Esophagus muscularis mucosa (tissue), 4 donors: ENCODE measurements around the gene PAX5.

Experiments used
- EP300 ChIP-seq: sonication (generic); formaldehyde crosslinking; IDR thresholded peaks from one replicate; pipeline ENCODE4 v1.6.1; 2017; ENCODE audit warnings: antibody characterized with exemption
- POLR2A ChIP-seq: fragments of 450-650 bp; IDR thresholded peaks from one replicate; pipeline ENCODE4 v1.6.1; 2017; ENCODE audit warnings: antibody characterized with exemption, moderate library complexity, mild to moderate bottlenecking, low read depth
- POLR2AphosphoS5 ChIP-seq, 2 donors: sonication (generic); formaldehyde crosslinking; IDR thresholded peaks; one replicate each; pipeline ENCODE4 v1.6.1; 2017; ENCODE audit warnings: antibody characterized with exemption in 2 of 2
- TF ChIP-seq, protein P1 (sequence below), 3 experiments: fragments of 200-600 bp in 2 of 3; fragments of 450-650 bp in 1 of 3; sonication (generic) in 2 of 3; IDR thresholded peaks; one replicate each; pipeline ENCODE4 v1.5.1; 2017 to 2019; ENCODE audit warnings: antibody characterized with exemption in 3 of 3, mild to moderate bottlenecking in 2 of 3, moderate library complexity in 1 of 3

DNA sequence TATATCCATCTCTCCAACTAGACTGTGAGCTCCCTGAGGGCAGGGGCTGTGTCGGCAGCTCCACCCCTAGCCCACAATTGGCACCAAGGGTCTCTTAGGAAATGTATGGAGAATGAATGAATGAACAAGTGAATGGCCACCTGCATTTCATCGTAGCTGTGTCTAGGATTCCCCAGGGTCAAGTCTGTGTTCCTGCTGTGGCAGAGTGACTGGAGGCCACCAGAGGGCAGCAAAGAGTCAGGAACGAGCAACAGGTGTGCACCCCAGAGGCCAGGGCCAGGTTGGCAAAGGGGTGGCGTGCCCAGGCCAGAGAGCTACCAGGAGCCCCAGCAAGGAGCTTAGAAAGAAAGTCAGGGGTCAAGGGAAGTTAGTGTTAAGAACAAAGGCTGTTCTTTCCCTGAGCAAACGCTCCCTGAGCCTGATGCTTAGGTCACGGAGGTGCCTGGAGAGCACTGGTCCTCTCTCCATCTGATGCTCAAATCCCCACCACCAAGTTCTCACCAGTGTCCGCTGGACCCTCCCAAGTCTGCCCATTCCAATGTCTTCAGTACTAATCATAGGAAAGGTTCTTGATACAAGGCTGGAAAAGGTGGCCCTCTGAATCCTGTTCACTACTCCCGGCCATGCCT, 160.7 kb downstream of the PAX5 start:
- TF ChIP-seq POLR2A, result no peak
- TF ChIP-seq, protein P1, sequence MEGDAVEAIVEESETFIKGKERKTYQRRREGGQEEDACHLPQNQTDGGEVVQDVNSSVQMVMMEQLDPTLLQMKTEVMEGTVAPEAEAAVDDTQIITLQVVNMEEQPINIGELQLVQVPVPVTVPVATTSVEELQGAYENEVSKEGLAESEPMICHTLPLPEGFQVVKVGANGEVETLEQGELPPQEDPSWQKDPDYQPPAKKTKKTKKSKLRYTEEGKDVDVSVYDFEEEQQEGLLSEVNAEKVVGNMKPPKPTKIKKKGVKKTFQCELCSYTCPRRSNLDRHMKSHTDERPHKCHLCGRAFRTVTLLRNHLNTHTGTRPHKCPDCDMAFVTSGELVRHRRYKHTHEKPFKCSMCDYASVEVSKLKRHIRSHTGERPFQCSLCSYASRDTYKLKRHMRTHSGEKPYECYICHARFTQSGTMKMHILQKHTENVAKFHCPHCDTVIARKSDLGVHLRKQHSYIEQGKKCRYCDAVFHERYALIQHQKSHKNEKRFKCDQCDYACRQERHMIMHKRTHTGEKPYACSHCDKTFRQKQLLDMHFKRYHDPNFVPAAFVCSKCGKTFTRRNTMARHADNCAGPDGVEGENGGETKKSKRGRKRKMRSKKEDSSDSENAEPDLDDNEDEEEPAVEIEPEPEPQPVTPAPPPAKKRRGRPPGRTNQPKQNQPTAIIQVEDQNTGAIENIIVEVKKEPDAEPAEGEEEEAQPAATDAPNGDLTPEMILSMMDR (IDR thresholded peaks at IDR 0.05), result peak; percentile 63 to 80 (median 71)
- no peak for TF ChIP-seq POLR2AphosphoS5 (IDR thresholded peaks at IDR 0.05)
- TF ChIP-seq EP300, result no peak
